Measurements from ENCODE around the gene ANOS1. TPM values are rescaled to one million over a fixed set of nuclear protein-coding genes. Genes with fewer than 3 reads are reported as not detected.

The ANOS1 gene
- polyA plus RNA-seq, 1 donor from 2014 or later, result 0.72 TPM

DNA sequence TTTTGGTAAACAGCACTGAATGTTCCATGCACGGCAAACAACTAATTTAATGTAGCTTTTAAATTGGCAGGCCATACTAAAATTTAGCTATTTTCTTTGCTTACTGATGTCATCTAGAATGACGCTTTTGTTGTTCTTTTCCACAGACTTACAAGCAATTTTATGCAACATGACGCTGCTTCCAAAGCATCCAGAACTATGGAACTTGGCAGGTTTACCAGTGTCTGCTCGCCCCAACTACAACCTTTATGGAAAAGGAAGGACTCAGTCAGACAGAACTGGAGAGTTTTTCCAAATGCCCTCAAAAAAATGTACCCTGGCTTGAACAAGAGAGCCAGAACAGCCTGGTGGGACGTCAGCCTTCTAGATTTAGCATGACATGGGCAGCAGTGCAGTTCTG is 58.7 kb downstream of the ANOS1 start:
- H3K4me3 ChIP-seq (ENCODE audit: low read length), result no peak overlapping the region
- H3K27ac ChIP-seq (ENCODE audit: low read length), result no peak overlapping the region
- H3F3A ChIP-seq (ENCODE audit: insufficient read depth, low read length, poor library complexity, severe bottlenecking), result no peaks in the 10 kb centered on the region
- no peaks in the 10 kb centered on the region for H4K20me1 ChIP-seq (ENCODE audit: insufficient read depth)
- no peak overlapping the region for H3K9ac ChIP-seq (ENCODE audit: low read length)
- no peaks in the 10 kb centered on the region for H3K36me3 ChIP-seq (ENCODE audit: insufficient read depth, low read length)
- H3K4me2 ChIP-seq (ENCODE audit: low read length), result no peak overlapping the region
- no peaks in the 10 kb centered on the region for H3K9me2 ChIP-seq (ENCODE audit: insufficient read depth, low read length)
- TF ChIP-seq EZH2 (IDR thresholded peaks at IDR 0.05; ENCODE audit: borderline replicate concordance, insufficient read depth, low read length, poor library complexity, severe bottlenecking) (no peak), TAF1 (IDR thresholded peaks at IDR 0.05; ENCODE audit: low read depth) (no peak), SMC3 (conservative IDR thresholded peaks at IDR 0.05; ENCODE audit: poor library complexity) (no peak), POLR2AphosphoS5 (IDR thresholded peaks at IDR 0.05) (no peak), RAD21 (conservative IDR thresholded peaks at IDR 0.05) (no peak), MXI1 (conservative IDR thresholded peaks at IDR 0.05; ENCODE audit: poor library complexity, severe bottlenecking) (no peak), EP300 (conservative IDR thresholded peaks at IDR 0.05; ENCODE audit: poor library complexity, severe bottlenecking) (no peak)
- TF ChIP-seq, protein P1, sequence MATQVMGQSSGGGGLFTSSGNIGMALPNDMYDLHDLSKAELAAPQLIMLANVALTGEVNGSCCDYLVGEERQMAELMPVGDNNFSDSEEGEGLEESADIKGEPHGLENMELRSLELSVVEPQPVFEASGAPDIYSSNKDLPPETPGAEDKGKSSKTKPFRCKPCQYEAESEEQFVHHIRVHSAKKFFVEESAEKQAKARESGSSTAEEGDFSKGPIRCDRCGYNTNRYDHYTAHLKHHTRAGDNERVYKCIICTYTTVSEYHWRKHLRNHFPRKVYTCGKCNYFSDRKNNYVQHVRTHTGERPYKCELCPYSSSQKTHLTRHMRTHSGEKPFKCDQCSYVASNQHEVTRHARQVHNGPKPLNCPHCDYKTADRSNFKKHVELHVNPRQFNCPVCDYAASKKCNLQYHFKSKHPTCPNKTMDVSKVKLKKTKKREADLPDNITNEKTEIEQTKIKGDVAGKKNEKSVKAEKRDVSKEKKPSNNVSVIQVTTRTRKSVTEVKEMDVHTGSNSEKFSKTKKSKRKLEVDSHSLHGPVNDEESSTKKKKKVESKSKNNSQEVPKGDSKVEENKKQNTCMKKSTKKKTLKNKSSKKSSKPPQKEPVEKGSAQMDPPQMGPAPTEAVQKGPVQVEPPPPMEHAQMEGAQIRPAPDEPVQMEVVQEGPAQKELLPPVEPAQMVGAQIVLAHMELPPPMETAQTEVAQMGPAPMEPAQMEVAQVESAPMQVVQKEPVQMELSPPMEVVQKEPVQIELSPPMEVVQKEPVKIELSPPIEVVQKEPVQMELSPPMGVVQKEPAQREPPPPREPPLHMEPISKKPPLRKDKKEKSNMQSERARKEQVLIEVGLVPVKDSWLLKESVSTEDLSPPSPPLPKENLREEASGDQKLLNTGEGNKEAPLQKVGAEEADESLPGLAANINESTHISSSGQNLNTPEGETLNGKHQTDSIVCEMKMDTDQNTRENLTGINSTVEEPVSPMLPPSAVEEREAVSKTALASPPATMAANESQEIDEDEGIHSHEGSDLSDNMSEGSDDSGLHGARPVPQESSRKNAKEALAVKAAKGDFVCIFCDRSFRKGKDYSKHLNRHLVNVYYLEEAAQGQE (IDR thresholded peaks at IDR 0.05; ENCODE audit: borderline replicate concordance), result no peak
- TF ChIP-seq, protein P2, sequence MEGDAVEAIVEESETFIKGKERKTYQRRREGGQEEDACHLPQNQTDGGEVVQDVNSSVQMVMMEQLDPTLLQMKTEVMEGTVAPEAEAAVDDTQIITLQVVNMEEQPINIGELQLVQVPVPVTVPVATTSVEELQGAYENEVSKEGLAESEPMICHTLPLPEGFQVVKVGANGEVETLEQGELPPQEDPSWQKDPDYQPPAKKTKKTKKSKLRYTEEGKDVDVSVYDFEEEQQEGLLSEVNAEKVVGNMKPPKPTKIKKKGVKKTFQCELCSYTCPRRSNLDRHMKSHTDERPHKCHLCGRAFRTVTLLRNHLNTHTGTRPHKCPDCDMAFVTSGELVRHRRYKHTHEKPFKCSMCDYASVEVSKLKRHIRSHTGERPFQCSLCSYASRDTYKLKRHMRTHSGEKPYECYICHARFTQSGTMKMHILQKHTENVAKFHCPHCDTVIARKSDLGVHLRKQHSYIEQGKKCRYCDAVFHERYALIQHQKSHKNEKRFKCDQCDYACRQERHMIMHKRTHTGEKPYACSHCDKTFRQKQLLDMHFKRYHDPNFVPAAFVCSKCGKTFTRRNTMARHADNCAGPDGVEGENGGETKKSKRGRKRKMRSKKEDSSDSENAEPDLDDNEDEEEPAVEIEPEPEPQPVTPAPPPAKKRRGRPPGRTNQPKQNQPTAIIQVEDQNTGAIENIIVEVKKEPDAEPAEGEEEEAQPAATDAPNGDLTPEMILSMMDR (IDR thresholded peaks at IDR 0.05; ENCODE audit: poor library complexity, severe bottlenecking), result no peak
- no peaks in the 10 kb centered on the region for H3K27me3 ChIP-seq (ENCODE audit: insufficient read depth, low read depth, low read length)
- no peaks in the 10 kb centered on the region for H3K79me2 ChIP-seq (replicated peaks; ENCODE audit: insufficient read depth, low read length)
- H2AFZ ChIP-seq (ENCODE audit: low read depth, low read length), result no peak overlapping the region
- H3K9me3 ChIP-seq (ENCODE audit: low read length), result no peaks in the 10 kb centered on the region

DNA sequence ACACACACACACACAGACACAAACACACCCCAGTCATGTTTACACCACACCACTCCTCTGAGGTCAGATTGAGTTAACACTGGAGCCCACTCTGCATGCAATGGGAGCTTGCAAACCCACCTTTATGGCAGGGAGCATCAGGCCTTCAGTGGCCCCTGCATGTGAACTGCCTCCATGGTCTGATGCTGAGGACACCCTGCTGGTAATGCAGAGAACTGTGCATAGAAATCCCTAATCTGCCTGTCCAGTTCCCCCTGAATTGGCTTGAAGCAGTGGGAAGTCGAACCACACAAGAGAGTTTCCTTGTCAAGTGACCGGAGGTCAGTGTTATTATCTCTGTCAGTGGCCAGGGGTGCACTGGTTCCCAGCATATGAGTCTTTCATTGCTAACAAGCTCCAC is 59.8 kb downstream of the ANOS1 start:
- Histone ChIP-seq H3K9me2 (ENCODE audit: insufficient read depth, low read length) (no peaks in the 10 kb centered on the region), H3K9me3 (ENCODE audit: low read length) (no peaks in the 10 kb centered on the region), H2AFZ (ENCODE audit: low read depth, low read length) (no peak overlapping the region), H3K9ac (ENCODE audit: low read length) (no peak overlapping the region), H3K79me2 (replicated peaks; ENCODE audit: insufficient read depth, low read length) (no peaks in the 10 kb centered on the region), H3K27me3 (ENCODE audit: insufficient read depth, low read depth, low read length) (no peaks in the 10 kb centered on the region), H3K4me3 (ENCODE audit: low read length) (no peak overlapping the region), H4K20me1 (ENCODE audit: insufficient read depth) (no peaks in the 10 kb centered on the region), H3K36me3 (ENCODE audit: insufficient read depth, low read length) (no peaks in the 10 kb centered on the region), H3F3A (ENCODE audit: insufficient read depth, low read length, poor library complexity, severe bottlenecking) (no peaks in the 10 kb centered on the region), H3K4me2 (ENCODE audit: low read length) (no peak overlapping the region), H3K27ac (ENCODE audit: low read length) (no peak overlapping the region)
- TF ChIP-seq RAD21 (conservative IDR thresholded peaks at IDR 0.05), result no peak
- no peak for TF ChIP-seq EZH2 (IDR thresholded peaks at IDR 0.05; ENCODE audit: borderline replicate concordance, insufficient read depth, low read length, poor library complexity, severe bottlenecking)
- TF ChIP-seq MXI1 (conservative IDR thresholded peaks at IDR 0.05; ENCODE audit: poor library complexity, severe bottlenecking), result no peak
- no peak for TF ChIP-seq POLR2AphosphoS5 (IDR thresholded peaks at IDR 0.05)
- TF ChIP-seq, protein P2 (IDR thresholded peaks at IDR 0.05; ENCODE audit: poor library complexity, severe bottlenecking), result no peak
- no peak for TF ChIP-seq EP300 (conservative IDR thresholded peaks at IDR 0.05; ENCODE audit: poor library complexity, severe bottlenecking)
- TF ChIP-seq, protein P1 (IDR thresholded peaks at IDR 0.05; ENCODE audit: borderline replicate concordance), result no peak
- no peak for TF ChIP-seq SMC3 (conservative IDR thresholded peaks at IDR 0.05; ENCODE audit: poor library complexity)
- no peak for TF ChIP-seq TAF1 (IDR thresholded peaks at IDR 0.05; ENCODE audit: low read depth)
